ENCODE data around the gene HINT2.

DNA sequence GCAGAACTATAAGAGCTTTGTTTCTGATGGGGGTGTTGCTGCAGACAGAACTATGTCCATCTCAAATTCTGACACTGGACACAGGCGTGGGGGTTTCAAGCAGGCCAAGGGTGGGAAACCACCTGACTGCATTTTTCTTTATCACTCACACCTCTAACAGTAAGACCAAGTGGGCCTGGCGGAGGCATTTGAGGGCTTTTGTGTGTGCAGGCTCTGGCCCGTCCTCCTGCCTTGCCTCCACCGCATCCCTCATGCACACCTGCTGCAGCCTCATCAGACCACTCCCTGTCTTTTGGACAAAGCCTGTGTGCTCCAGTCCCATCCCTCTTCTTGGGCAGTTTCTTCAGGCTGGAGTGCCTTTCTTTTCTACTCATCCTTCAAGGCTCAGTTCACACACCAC lies 47.5 kb upstream of the HINT2 start:
- TF ChIP-seq POLR2A (IDR thresholded peaks at IDR 0.05): no peak
- TF ChIP-seq, protein P1, sequence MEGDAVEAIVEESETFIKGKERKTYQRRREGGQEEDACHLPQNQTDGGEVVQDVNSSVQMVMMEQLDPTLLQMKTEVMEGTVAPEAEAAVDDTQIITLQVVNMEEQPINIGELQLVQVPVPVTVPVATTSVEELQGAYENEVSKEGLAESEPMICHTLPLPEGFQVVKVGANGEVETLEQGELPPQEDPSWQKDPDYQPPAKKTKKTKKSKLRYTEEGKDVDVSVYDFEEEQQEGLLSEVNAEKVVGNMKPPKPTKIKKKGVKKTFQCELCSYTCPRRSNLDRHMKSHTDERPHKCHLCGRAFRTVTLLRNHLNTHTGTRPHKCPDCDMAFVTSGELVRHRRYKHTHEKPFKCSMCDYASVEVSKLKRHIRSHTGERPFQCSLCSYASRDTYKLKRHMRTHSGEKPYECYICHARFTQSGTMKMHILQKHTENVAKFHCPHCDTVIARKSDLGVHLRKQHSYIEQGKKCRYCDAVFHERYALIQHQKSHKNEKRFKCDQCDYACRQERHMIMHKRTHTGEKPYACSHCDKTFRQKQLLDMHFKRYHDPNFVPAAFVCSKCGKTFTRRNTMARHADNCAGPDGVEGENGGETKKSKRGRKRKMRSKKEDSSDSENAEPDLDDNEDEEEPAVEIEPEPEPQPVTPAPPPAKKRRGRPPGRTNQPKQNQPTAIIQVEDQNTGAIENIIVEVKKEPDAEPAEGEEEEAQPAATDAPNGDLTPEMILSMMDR (IDR thresholded peaks at IDR 0.05): no peak

Data from body of pancreas (tissue), 4 donors.